Upper lobe of left lung (tissue), 6 donors: Measurements from ENCODE around the gene RGS16. TPM values are rescaled to one million over a fixed set of nuclear protein-coding genes. Genes with fewer than 3 reads are reported as not detected.
A peak's percentile ranks its signal among the peaks of the same experiment; 100 is the strongest.

ENCODE experiments used
- ATAC-seq, 2 donors: fragments of 200-7000 bp; cut with Tn5 transposase; one replicate each; pipeline ENCODE4 v1.9.1; 2022; ENCODE audit warnings: mild to moderate bottlenecking in 2 of 2, moderate library complexity in 2 of 2; ENCODE audit not compliant: low FRiP score in 2 of 2
- DNase-seq, 2 donors: peaks; one replicate each; pipeline ENCODE4 v3.0.0-alpha.2; 2019 to 2020
- H3K27ac ChIP-seq, 4 donors: fragments of 200-600 bp; sonication (generic); one replicate each; pipeline ENCODE4 v1.5.1; 2016 to 2019
- H3K27me3 ChIP-seq, 4 donors: fragments of 200-600 bp; sonication (generic); one replicate each; pipeline ENCODE4 v1.5.1; 2017 to 2019
- H3K36me3 ChIP-seq, 4 donors: fragments of 200-600 bp; sonication (generic); one replicate each; pipeline ENCODE4 v1.5.1; 2016 to 2019
- H3K4me1 ChIP-seq, 4 donors: fragments of 200-600 bp; sonication (generic); one replicate each; pipeline ENCODE4 v1.5.1; 2018 to 2019
- H3K4me3 ChIP-seq, 4 donors: fragments of 200-600 bp; sonication (generic); one replicate each; pipeline ENCODE4 v1.5.1; 2017 to 2019; ENCODE audit warnings: mild to moderate bottlenecking in 2 of 4, moderate library complexity in 1 of 4
- H3K9me3 ChIP-seq, 4 donors: fragments of 200-600 bp; sonication (generic); one replicate each; pipeline ENCODE4 v1.5.1; 2018 to 2019
- CTCF ChIP-seq, 6 experiments: fragments of 450-650 bp in 4 of 6; fragments of 200-600 bp in 2 of 6; sonication (generic) in 2 of 6; IDR thresholded peaks; one replicate each; pipeline ENCODE4 v1.5.1; 2016 to 2019; ENCODE audit warnings: antibody characterized with exemption in 6 of 6
- EP300 ChIP-seq, 4 donors: sonication (generic); formaldehyde crosslinking; IDR thresholded peaks; one replicate each; pipeline ENCODE4 v1.5.1; 2017; ENCODE audit warnings: antibody characterized with exemption in 4 of 4, control low read depth in 2 of 4
- POLR2A ChIP-seq, 4 donors: fragments of 450-650 bp; IDR thresholded peaks; one replicate each; pipeline ENCODE4 v1.5.1; 2016 to 2017; ENCODE audit warnings: antibody characterized with exemption in 4 of 4, mild to moderate bottlenecking in 2 of 4
- POLR2AphosphoS5 ChIP-seq, 2 donors: sonication (generic); formaldehyde crosslinking; IDR thresholded peaks; one replicate each; pipeline ENCODE4 v1.5.1; 2017; ENCODE audit warnings: antibody characterized with exemption in 2 of 2
- WGBS, 2 donors: methylation state at CpG; one replicate each; pipeline ENCODE4 v1.1.5; 2017 to 2018; 5-methylcytosine and 5-hydroxymethylcytosine counted together
- total RNA-seq, 6 donors: library from RNA; depleted of rRNA in 4 of 6; stranded (reverse); fragments of >200 nt in 4 of 6; gene quantifications; one replicate each; pipeline versions ENCODE4 v1.1.0 to v1.2.1, GENCODE V29; 2016 to 2021
- donor health status: DM: no; HTN: no; CAD: no; lungs with moderate emphysema.
- donor health status: DM: no; HTN: yes; CAD: no; lungs with severe emphysema.

Gene RGS16
- total RNA-seq, 6 donors from 2014 or later: 3.1 to 27.2 (median 16.2) TPM

- Histone ChIP-seq H3K27me3 (no peaks in the 10 kb centered on the region), H3K9me3 (no peaks in the 10 kb centered on the region), H3K4me3 (no peak overlapping the region), H3K4me1 (peaks cover 15 to 37% (median 27%) of the 10 kb centered on the region in 4 donors), H3K36me3 (no peaks in the 10 kb centered on the region), H3K27ac (no peak overlapping the region)
- 68 to 85% methylated on average over 4 of the region's 4 CpGs for WGBS, 2 donors
- TF ChIP-seq CTCF (IDR thresholded peaks at IDR 0.05): no peak
- no peak for TF ChIP-seq POLR2A (IDR thresholded peaks at IDR 0.05)
- TF ChIP-seq EP300 (IDR thresholded peaks at IDR 0.05): no peak
- TF ChIP-seq POLR2AphosphoS5 (IDR thresholded peaks at IDR 0.05): no peak
- ATAC-seq (no peak), DNase-seq (no peak)
These were observed 12.8 kb upstream of the RGS16 start for GRCh38 chr1:182617014-182617429.

GRCh38 chr1:182616130-182617013 lies 12.2 kb upstream of the RGS16 start:
- TF ChIP-seq POLR2A (IDR thresholded peaks at IDR 0.05) (no peak), POLR2AphosphoS5 (IDR thresholded peaks at IDR 0.05) (peak in 1 of 2 donors; percentile 46)
- no peaks in the 10 kb centered on the region for H3K27me3 ChIP-seq
- peaks cover 15 to 37% (median 27%) of the 10 kb centered on the region in 4 donors for H3K4me1 ChIP-seq
- DNase-seq (peak; percentile 84 to 92), ATAC-seq (peak; percentile 43 to 66)
- H3K27ac ChIP-seq: peak overlapping the region in 3 of 4 donors; percentile 87 to 97 (median 91)
- no peaks in the 10 kb centered on the region for H3K36me3 ChIP-seq
- no peaks in the 10 kb centered on the region for H3K9me3 ChIP-seq
- 12% methylated on average over 17 of the region's 17 CpGs for WGBS, 2 donors
- peak overlapping the region in 2 of 4 donors; percentile 47 to 50 for H3K4me3 ChIP-seq

- peak in 1 of 2 donors; percentile 62 for DNase-seq
- ATAC-seq: peak; percentile 25 to 71
These were observed 11.4 kb upstream of the RGS16 start for GRCh38 chr1:182615468-182616129.

GRCh38 chr1:182614796-182615454 lies 10.7 kb upstream of the RGS16 start:
- no peaks in the 10 kb centered on the region for H3K27me3 ChIP-seq
- peak; percentile 80 to 94 for DNase-seq
- H3K4me1 ChIP-seq: peaks cover 15 to 37% (median 27%) of the 10 kb centered on the region in 4 donors
- H3K36me3 ChIP-seq: no peaks in the 10 kb centered on the region
- no peaks in the 10 kb centered on the region for H3K9me3 ChIP-seq
- H3K27ac ChIP-seq: peak overlapping the region; percentile 82 to 97 (median 89)
- peak overlapping the region in 3 of 4 donors; percentile 46 to 50 (median 47) for H3K4me3 ChIP-seq
- WGBS, 2 donors: 0 to 2% methylated on average over 9 to 47 of the region's 56 CpGs
- TF ChIP-seq POLR2AphosphoS5 (IDR thresholded peaks at IDR 0.05) (peak; percentile 75 to 83), CTCF (IDR thresholded peaks at IDR 0.05) (no peak), POLR2A (IDR thresholded peaks at IDR 0.05) (peak in 3 of 4 donors; percentile 29 to 65 (median 52)), EP300 (IDR thresholded peaks at IDR 0.05) (no peak)
- peak; percentile 80 to 90 for ATAC-seq

More at GRCh38 chr1:182615468-182616129, 11.4 kb upstream of the RGS16 start:
- H3K9me3 ChIP-seq: no peaks in the 10 kb centered on the region
- peaks cover 15 to 37% (median 27%) of the 10 kb centered on the region in 4 donors for H3K4me1 ChIP-seq
- 23 to 28% methylated on average over 11 of the region's 11 CpGs for WGBS, 2 donors
- peak overlapping the region in 3 of 4 donors; percentile 46 to 50 (median 47) for H3K4me3 ChIP-seq
- no peaks in the 10 kb centered on the region for H3K27me3 ChIP-seq
- no peak for TF ChIP-seq CTCF (IDR thresholded peaks at IDR 0.05)
- TF ChIP-seq POLR2AphosphoS5 (IDR thresholded peaks at IDR 0.05): no peak
- no peak for TF ChIP-seq EP300 (IDR thresholded peaks at IDR 0.05)
- TF ChIP-seq POLR2A (IDR thresholded peaks at IDR 0.05): no peak
- H3K27ac ChIP-seq: peak overlapping the region; percentile 82 to 97 (median 89)
- no peaks in the 10 kb centered on the region for H3K36me3 ChIP-seq
